HL-60 (cell line): ENCODE data around the gene GPR39.

Experiments
- GABPA ChIP-seq: IDR thresholded peaks from 2 replicates; pipeline ENCODE4 v1.6.1; 2012; ENCODE audit warnings: low read depth
- POLR2AphosphoS5 ChIP-seq: IDR thresholded peaks from 2 replicates; pipeline ENCODE4 v1.6.1; 2012; ENCODE audit warnings: low read depth
- SPI1 ChIP-seq: IDR thresholded peaks from 2 replicates; pipeline ENCODE4 v1.6.1; 2012; ENCODE audit warnings: low read depth, mild to moderate bottlenecking, borderline replicate concordance
- TF ChIP-seq, protein P1 (sequence below): IDR thresholded peaks from one replicate; pipeline ENCODE4 v1.5.1; 2011; ENCODE audit warnings: low read length, control low read depth, inconsistent platforms; ENCODE audit not compliant: insufficient read depth
- TF ChIP-seq, protein P2 (sequence below): IDR thresholded peaks from 2 replicates; pipeline ENCODE4 v1.6.1; 2012; ENCODE audit warnings: low read depth; ENCODE audit not compliant: insufficient replicate concordance

DNA sequence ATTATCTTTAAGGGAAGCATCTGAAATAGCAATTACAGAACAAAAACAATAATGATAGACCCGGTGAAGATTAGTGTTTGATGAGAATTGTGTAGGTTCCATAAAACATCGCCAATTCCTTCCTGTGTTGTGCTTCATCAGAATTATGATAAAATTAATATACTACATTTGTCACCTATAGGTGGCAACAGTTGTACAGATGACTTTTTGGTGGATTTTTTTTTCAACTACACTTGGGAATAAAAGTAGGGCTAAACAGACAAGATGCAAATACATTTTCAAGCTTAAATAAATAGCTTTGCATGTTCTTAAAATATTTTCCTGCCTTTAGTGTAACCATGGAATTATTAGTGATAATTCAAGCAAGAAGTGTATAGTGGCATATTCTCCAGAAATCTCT is 260.4 kb downstream of the GPR39 start:
- TF ChIP-seq, protein P1, sequence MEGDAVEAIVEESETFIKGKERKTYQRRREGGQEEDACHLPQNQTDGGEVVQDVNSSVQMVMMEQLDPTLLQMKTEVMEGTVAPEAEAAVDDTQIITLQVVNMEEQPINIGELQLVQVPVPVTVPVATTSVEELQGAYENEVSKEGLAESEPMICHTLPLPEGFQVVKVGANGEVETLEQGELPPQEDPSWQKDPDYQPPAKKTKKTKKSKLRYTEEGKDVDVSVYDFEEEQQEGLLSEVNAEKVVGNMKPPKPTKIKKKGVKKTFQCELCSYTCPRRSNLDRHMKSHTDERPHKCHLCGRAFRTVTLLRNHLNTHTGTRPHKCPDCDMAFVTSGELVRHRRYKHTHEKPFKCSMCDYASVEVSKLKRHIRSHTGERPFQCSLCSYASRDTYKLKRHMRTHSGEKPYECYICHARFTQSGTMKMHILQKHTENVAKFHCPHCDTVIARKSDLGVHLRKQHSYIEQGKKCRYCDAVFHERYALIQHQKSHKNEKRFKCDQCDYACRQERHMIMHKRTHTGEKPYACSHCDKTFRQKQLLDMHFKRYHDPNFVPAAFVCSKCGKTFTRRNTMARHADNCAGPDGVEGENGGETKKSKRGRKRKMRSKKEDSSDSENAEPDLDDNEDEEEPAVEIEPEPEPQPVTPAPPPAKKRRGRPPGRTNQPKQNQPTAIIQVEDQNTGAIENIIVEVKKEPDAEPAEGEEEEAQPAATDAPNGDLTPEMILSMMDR, result no peak
- TF ChIP-seq POLR2AphosphoS5, result no peak
- no peak for TF ChIP-seq GABPA
- TF ChIP-seq, protein P2, sequence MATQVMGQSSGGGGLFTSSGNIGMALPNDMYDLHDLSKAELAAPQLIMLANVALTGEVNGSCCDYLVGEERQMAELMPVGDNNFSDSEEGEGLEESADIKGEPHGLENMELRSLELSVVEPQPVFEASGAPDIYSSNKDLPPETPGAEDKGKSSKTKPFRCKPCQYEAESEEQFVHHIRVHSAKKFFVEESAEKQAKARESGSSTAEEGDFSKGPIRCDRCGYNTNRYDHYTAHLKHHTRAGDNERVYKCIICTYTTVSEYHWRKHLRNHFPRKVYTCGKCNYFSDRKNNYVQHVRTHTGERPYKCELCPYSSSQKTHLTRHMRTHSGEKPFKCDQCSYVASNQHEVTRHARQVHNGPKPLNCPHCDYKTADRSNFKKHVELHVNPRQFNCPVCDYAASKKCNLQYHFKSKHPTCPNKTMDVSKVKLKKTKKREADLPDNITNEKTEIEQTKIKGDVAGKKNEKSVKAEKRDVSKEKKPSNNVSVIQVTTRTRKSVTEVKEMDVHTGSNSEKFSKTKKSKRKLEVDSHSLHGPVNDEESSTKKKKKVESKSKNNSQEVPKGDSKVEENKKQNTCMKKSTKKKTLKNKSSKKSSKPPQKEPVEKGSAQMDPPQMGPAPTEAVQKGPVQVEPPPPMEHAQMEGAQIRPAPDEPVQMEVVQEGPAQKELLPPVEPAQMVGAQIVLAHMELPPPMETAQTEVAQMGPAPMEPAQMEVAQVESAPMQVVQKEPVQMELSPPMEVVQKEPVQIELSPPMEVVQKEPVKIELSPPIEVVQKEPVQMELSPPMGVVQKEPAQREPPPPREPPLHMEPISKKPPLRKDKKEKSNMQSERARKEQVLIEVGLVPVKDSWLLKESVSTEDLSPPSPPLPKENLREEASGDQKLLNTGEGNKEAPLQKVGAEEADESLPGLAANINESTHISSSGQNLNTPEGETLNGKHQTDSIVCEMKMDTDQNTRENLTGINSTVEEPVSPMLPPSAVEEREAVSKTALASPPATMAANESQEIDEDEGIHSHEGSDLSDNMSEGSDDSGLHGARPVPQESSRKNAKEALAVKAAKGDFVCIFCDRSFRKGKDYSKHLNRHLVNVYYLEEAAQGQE, result no peak
- no peak for TF ChIP-seq SPI1
